ENCODE results near the gene TNRC6B. TPM values are rescaled to one million over a fixed set of nuclear protein-coding genes. Genes with fewer than 3 reads are reported as not detected.
"Not testable (repeated sequence)": the region's sequence is repeated elsewhere in the genome, so short reads cannot be mapped to it uniquely, and the experiment has no call there.

Gene TNRC6B
- total RNA-seq, 4 donors from 2014 or later = 10.5 to 76.0 (median 37.2) TPM

- Histone ChIP-seq H3K36me3 (no peaks in the 10 kb centered on the region), H3K27me3 (no peaks in the 10 kb centered on the region)
Observed at GRCh38 chr22:40309631-40310030, 131.9 kb downstream of the TNRC6B start.

GRCh38 chr22:40310081-40310767 is 132.5 kb downstream of the TNRC6B start:
- Histone ChIP-seq H3K4me3 (no peak overlapping the region), H3K27ac (peak overlapping the region; percentile 34 to 62), H3K27me3 (no peaks in the 10 kb centered on the region), H3K4me1 (no peaks in the 10 kb centered on the region), H3K9me3 (no peaks in the 10 kb centered on the region), H3K36me3 (no peaks in the 10 kb centered on the region)
- TF ChIP-seq POLR2A (IDR thresholded peaks at IDR 0.05) (no peak), CTCF (IDR thresholded peaks at IDR 0.05) (no peak)
- intact Hi-C loops (cut with DNase I; ENCODE audit: low total_unique reads) = no loop called here
- DNase-seq = peak; percentile 25 to 48

More at GRCh38 chr22:40309631-40310030, 131.9 kb downstream of the TNRC6B start:
- TF ChIP-seq POLR2A (IDR thresholded peaks at IDR 0.05) (no peak), CTCF (IDR thresholded peaks at IDR 0.05) (no peak)
- Histone ChIP-seq H3K4me1 (no peaks in the 10 kb centered on the region), H3K9me3 (no peaks in the 10 kb centered on the region), H3K4me3 (no peak overlapping the region), H3K27ac (peak overlapping the region in 1 of 2 donors; percentile 62)
- intact Hi-C loops (cut with DNase I; ENCODE audit: low total_unique reads) = no loop called here
- no peak for DNase-seq

- no peaks in the 10 kb centered on the region for H3K36me3 ChIP-seq
- H3K4me1 ChIP-seq = no peaks in the 10 kb centered on the region
- H3K27me3 ChIP-seq = no peaks in the 10 kb centered on the region
- TF ChIP-seq POLR2A (IDR thresholded peaks at IDR 0.05) (no peak), CTCF (IDR thresholded peaks at IDR 0.05) (no peak)
- H3K9me3 ChIP-seq = no peaks in the 10 kb centered on the region
- intact Hi-C loops (cut with DNase I; ENCODE audit: low total_unique reads) = no loop called here
- DNase-seq = no peak
- peak overlapping the region; percentile 34 to 62 for H3K27ac ChIP-seq
- no peak overlapping the region for H3K4me3 ChIP-seq
Observed at GRCh38 chr22:40310768-40311120, 133.0 kb downstream of the TNRC6B start.

GRCh38 chr22:40311646-40312045 is 133.9 kb downstream of the TNRC6B start:
- H3K27me3 ChIP-seq; H3K9me3 ChIP-seq; H3K4me1 ChIP-seq; DNase-seq; H3K36me3 ChIP-seq; H3K27ac ChIP-seq; H3K4me3 ChIP-seq; intact Hi-C loops (cut with DNase I; ENCODE audit: low total_unique reads): not testable (repeated sequence)

- intact Hi-C loops (cut with DNase I; ENCODE audit: low total_unique reads) = no loop called here
- no peak for DNase-seq
- Histone ChIP-seq H3K36me3 (no peaks in the 10 kb centered on the region), H3K4me1 (no peaks in the 10 kb centered on the region), H3K4me3 (no peak overlapping the region), H3K9me3 (no peaks in the 10 kb centered on the region), H3K27me3 (no peaks in the 10 kb centered on the region), H3K27ac (no peak overlapping the region)
- TF ChIP-seq CTCF (IDR thresholded peaks at IDR 0.05) (no peak), POLR2A (IDR thresholded peaks at IDR 0.05) (no peak)
Observed at GRCh38 chr22:40312050-40312449, 134.3 kb downstream of the TNRC6B start.

- Histone ChIP-seq H3K4me1 (no peaks in the 10 kb centered on the region), H3K27ac (no peak overlapping the region)
Observed at GRCh38 chr22:40313007-40313406, 135.3 kb downstream of the TNRC6B start.

More at GRCh38 chr22:40313007-40313406, 135.3 kb downstream of the TNRC6B start:
- intact Hi-C loops (cut with DNase I; ENCODE audit: low total_unique reads) = no loop called here
- no peak overlapping the region for H3K4me3 ChIP-seq
- no peaks in the 10 kb centered on the region for H3K27me3 ChIP-seq
- no peak for DNase-seq
- TF ChIP-seq CTCF (IDR thresholded peaks at IDR 0.05) = no peak
- no peak for TF ChIP-seq POLR2A (IDR thresholded peaks at IDR 0.05)
- H3K9me3 ChIP-seq = no peaks in the 10 kb centered on the region
- H3K36me3 ChIP-seq = no peaks in the 10 kb centered on the region
